Gastroesophageal sphincter (tissue), 4 donors: ENCODE data around the gene RBM24. TPM values are rescaled to one million over a fixed set of nuclear protein-coding genes. Genes with fewer than 3 reads are reported as not detected.
A peak's percentile ranks its signal among the peaks of the same experiment; 100 is the strongest.

ENCODE experiments used
- ATAC-seq: fragments of 150-250 bp; one replicate; pipeline ENCODE4 v1.9.1; 2016; ENCODE audit warnings: mild to moderate bottlenecking, moderate library complexity
- H3K27ac ChIP-seq, 4 donors: fragments of 200-600 bp; sonication (generic) in 3 of 4; 1 replicate in 3 of 4; 2 replicates in 1 of 4; pipeline ENCODE4 v1.5.1; 2016 to 2019
- H3K27me3 ChIP-seq: fragments of 200-600 bp; sonication (generic); one replicate; pipeline ENCODE4 v1.5.1; 2019
- H3K36me3 ChIP-seq, 2 donors: fragments of 200-600 bp; sonication (generic); one replicate each; pipeline ENCODE4 v1.5.1; 2019; ENCODE audit warnings: control low read depth in 1 of 2
- H3K4me1 ChIP-seq, 3 donors: fragments of 200-600 bp; sonication (generic); 1 replicate in 2 of 3; 2 replicates in 1 of 3; pipeline ENCODE4 v1.5.1; 2016 to 2019; ENCODE audit warnings: control low read depth in 2 of 3
- H3K4me3 ChIP-seq, 2 donors: fragments of 200-600 bp; sonication (generic); one replicate each; pipeline ENCODE4 v1.5.1; 2019; ENCODE audit warnings: mild to moderate bottlenecking in 1 of 2, moderate library complexity in 1 of 2
- H3K9me3 ChIP-seq, 3 donors: fragments of 200-600 bp; sonication (generic); one replicate each; pipeline ENCODE4 v1.5.1; 2017 to 2019; ENCODE audit warnings: control low read depth in 2 of 3
- CTCF ChIP-seq, 4 experiments: fragments of 200-600 bp in 2 of 4; fragments of 450-650 bp in 2 of 4; sonication (generic) in 1 of 4; IDR thresholded peaks; one replicate each; pipeline ENCODE4 v1.5.1; 2017 to 2019; ENCODE audit warnings: antibody characterized with exemption in 4 of 4, mild to moderate bottlenecking in 2 of 4, moderate library complexity in 2 of 4
- EP300 ChIP-seq: sonication (generic); formaldehyde crosslinking; IDR thresholded peaks from one replicate; pipeline ENCODE4 v1.6.1; 2017; ENCODE audit warnings: antibody characterized with exemption, mild to moderate bottlenecking
- POLR2A ChIP-seq, 2 donors: fragments of 450-650 bp; IDR thresholded peaks; one replicate each; pipeline ENCODE4 v1.6.1; 2017; ENCODE audit warnings: antibody characterized with exemption in 2 of 2, mild to moderate bottlenecking in 2 of 2, moderate library complexity in 1 of 2
- POLR2AphosphoS5 ChIP-seq: sonication (generic); formaldehyde crosslinking; IDR thresholded peaks from one replicate; pipeline ENCODE4 v1.6.1; 2017; ENCODE audit warnings: antibody characterized with exemption
- WGBS, 2 donors: methylation state at CpG; one replicate each; pipeline ENCODE4 v1.1.5; 2018; ENCODE audit warnings: low coverage in 1 of 2; 5-methylcytosine and 5-hydroxymethylcytosine counted together
- total RNA-seq, 4 donors: library from RNA; depleted of rRNA; stranded (reverse); fragments of >200 nt; gene quantifications; one replicate each; pipeline ENCODE4 v1.1.0, GENCODE V29; 2016

Gene RBM24
- total RNA-seq, 4 donors from 2014 or later = 4.7 to 32.0 (median 23.5) TPM

- Histone ChIP-seq H3K36me3 (no peaks in the 10 kb centered on the region), H3K9me3 (no peaks in the 10 kb centered on the region), H3K27me3 (no peaks in the 10 kb centered on the region), H3K27ac (no peak overlapping the region), H3K4me3 (no peak overlapping the region), H3K4me1 (peaks cover 0 to 11% (median 0%) of the 10 kb centered on the region in 3 donors)
- TF ChIP-seq POLR2A (IDR thresholded peaks at IDR 0.05) = no peak
- no peak for TF ChIP-seq POLR2AphosphoS5
- no peak for TF ChIP-seq CTCF (IDR thresholded peaks at IDR 0.05)
- no peak for TF ChIP-seq EP300
- 40% methylated on average over 1 of the region's 3 CpGs; no CpG with 5 or more reads in 1 of the 2 donors for WGBS, 2 donors
- no peak for ATAC-seq
Measured at GRCh38 chr6:17267566-17267965, 13.6 kb upstream of the RBM24 start.

- Histone ChIP-seq H3K4me1 (peaks cover 0 to 11% (median 0%) of the 10 kb centered on the region in 3 donors), H3K36me3 (no peaks in the 10 kb centered on the region), H3K4me3 (no peak overlapping the region), H3K9me3 (no peaks in the 10 kb centered on the region), H3K27ac (peak overlapping the region in 1 of 4 donors; percentile 44), H3K27me3 (no peaks in the 10 kb centered on the region)
- no peak for ATAC-seq
- TF ChIP-seq POLR2A (IDR thresholded peaks at IDR 0.05) (no peak), CTCF (IDR thresholded peaks at IDR 0.05) (no peak), POLR2AphosphoS5 (no peak), EP300 (no peak)
- 56 to 78% methylated on average over 5 to 6 of the region's 6 CpGs for WGBS, 2 donors
Measured at GRCh38 chr6:17268114-17268513, 13.0 kb upstream of the RBM24 start.

- TF ChIP-seq EP300 = no peak
- TF ChIP-seq POLR2A (IDR thresholded peaks at IDR 0.05) = no peak
- no peak for TF ChIP-seq POLR2AphosphoS5
- TF ChIP-seq CTCF (IDR thresholded peaks at IDR 0.05) = no peak
- H3K4me3 ChIP-seq = no peak overlapping the region
- no peaks in the 10 kb centered on the region for H3K36me3 ChIP-seq
- WGBS, 2 donors = 40 to 56% methylated on average over 2 to 3 of the region's 3 CpGs
- H3K27me3 ChIP-seq = no peaks in the 10 kb centered on the region
- H3K9me3 ChIP-seq = no peaks in the 10 kb centered on the region
- H3K4me1 ChIP-seq = peaks cover 0 to 11% (median 0%) of the 10 kb centered on the region in 3 donors
- no peak for ATAC-seq
- H3K27ac ChIP-seq = peak overlapping the region in 1 of 4 donors; percentile 38
Measured at GRCh38 chr6:17269840-17270239, 11.3 kb upstream of the RBM24 start.

- no peaks in the 10 kb centered on the region for H3K27me3 ChIP-seq
- H3K27ac ChIP-seq = no peak overlapping the region
- TF ChIP-seq EP300 = no peak
- TF ChIP-seq POLR2A (IDR thresholded peaks at IDR 0.05) = no peak
- TF ChIP-seq POLR2AphosphoS5 = no peak
- no peak for TF ChIP-seq CTCF (IDR thresholded peaks at IDR 0.05)
- no peaks in the 10 kb centered on the region for H3K9me3 ChIP-seq
- H3K4me3 ChIP-seq = no peak overlapping the region
- 85 to 100% methylated on average over 1 to 3 of the region's 3 CpGs for WGBS, 2 donors
- no peaks in the 10 kb centered on the region for H3K36me3 ChIP-seq
- ATAC-seq = no peak
- peaks cover 0 to 17% (median 0%) of the 10 kb centered on the region in 3 donors for H3K4me1 ChIP-seq
Measured at GRCh38 chr6:17271628-17272027, 9.5 kb upstream of the RBM24 start.

- peaks cover 0 to 43% (median 3%) of the 10 kb centered on the region in 3 donors for H3K4me1 ChIP-seq
- H3K27ac ChIP-seq = peak overlapping the region; percentile 85 to 98 (median 96)
- 39 to 50% methylated on average over 3 of the region's 3 CpGs for WGBS, 2 donors
- H3K9me3 ChIP-seq = no peaks in the 10 kb centered on the region
- H3K4me3 ChIP-seq = no peak overlapping the region
- H3K36me3 ChIP-seq = no peaks in the 10 kb centered on the region
- no peaks in the 10 kb centered on the region for H3K27me3 ChIP-seq
- no peak for ATAC-seq
- no peak for TF ChIP-seq CTCF (IDR thresholded peaks at IDR 0.05)
- no peak for TF ChIP-seq POLR2AphosphoS5
- no peak for TF ChIP-seq EP300
- TF ChIP-seq POLR2A (IDR thresholded peaks at IDR 0.05) = no peak
Measured at GRCh38 chr6:17276766-17277165, 4.4 kb upstream of the RBM24 start.
